Prostate gland (tissue), 2 donors: ENCODE results near the gene UBL4A. TPM values are rescaled to one million over a fixed set of nuclear protein-coding genes. Genes with fewer than 3 reads are reported as not detected.

Experiments
- DNase-seq: peaks from one replicate; pipeline ENCODE4 v3.0.0-alpha.2; 2019; ENCODE audit warnings: low spot score
- H3K27ac ChIP-seq, 2 donors: fragments of 200-600 bp; sonication (generic); 2 replicates each; pipeline ENCODE4 v1.5.1; 2017 to 2019
- H3K27me3 ChIP-seq: fragments of 200-600 bp; sonication (generic); replicated peaks from 2 replicates; pipeline ENCODE4 v1.5.1; 2019; ENCODE audit not compliant: insufficient read depth
- H3K36me3 ChIP-seq, 2 donors: fragments of 200-600 bp; sonication (generic); 1 replicate in 1 of 2; 2 replicates in 1 of 2; pipeline versions ENCODE4 v1.5.1 to v1.8.1; 2017 to 2019
- H3K4me1 ChIP-seq: fragments of 200-600 bp; sonication (generic); replicated peaks from 2 replicates; pipeline ENCODE4 v1.5.1; 2019
- H3K4me3 ChIP-seq, 2 donors: fragments of 200-600 bp; sonication (generic); 2 replicates each; pipeline ENCODE4 v1.5.1; 2017 to 2019
- H3K9me3 ChIP-seq: fragments of 200-600 bp; sonication (generic); 2 replicates; pipeline ENCODE4 v1.5.1; 2017
- CTCF ChIP-seq, 4 experiments: fragments of 200-600 bp in 2 of 4; fragments of 450-650 bp in 2 of 4; sonication (generic) in 2 of 4; IDR thresholded peaks; 1 replicate in 3 of 4; 2 replicates in 1 of 4; pipeline ENCODE4 v1.5.1; 2016 to 2019; ENCODE audit warnings: antibody characterized with exemption in 4 of 4, mild to moderate bottlenecking in 2 of 4, moderate library complexity in 2 of 4
- POLR2A ChIP-seq: fragments of 450-650 bp; IDR thresholded peaks from one replicate; pipeline ENCODE4 v1.6.1; 2016; ENCODE audit warnings: antibody characterized with exemption, mild to moderate bottlenecking
- POLR2AphosphoS5 ChIP-seq: sonication (generic); formaldehyde crosslinking; IDR thresholded peaks from one replicate; pipeline ENCODE4 v1.6.1; 2017; ENCODE audit warnings: antibody characterized with exemption
- WGBS: methylation state at CpG from one replicate; pipeline ENCODE4 v1.1.5; 2018; 5-methylcytosine and 5-hydroxymethylcytosine counted together
- intact Hi-C: fragments of 100-400 bp; cut with DNase I; formaldehyde crosslinking; loops from one replicate; pipeline ENCODE4 v1.14.2; 2022
- total RNA-seq, 2 donors: library from RNA; depleted of rRNA; stranded (reverse); fragments of >200 nt; gene quantifications; one replicate each; pipeline ENCODE4 v1.1.0, GENCODE V29; 2016

UBL4A gene
- total RNA-seq, 2 donors from 2014 or later = 31.9 to 53.7 TPM

GRCh38 chrX:154471839-154472684, 14.4 kb downstream of the UBL4A start:
- TF ChIP-seq POLR2A = no peak
- TF ChIP-seq POLR2AphosphoS5 = no peak
- TF ChIP-seq CTCF (IDR thresholded peaks at IDR 0.05) = no peak

GRCh38 chrX:154470914-154471568, 15.4 kb downstream of the UBL4A start:
- no peak overlapping the region for H3K4me3 ChIP-seq
- WGBS = 84% methylated on average over 9 of the region's 23 CpGs
- no peak for TF ChIP-seq POLR2A
- TF ChIP-seq CTCF (IDR thresholded peaks at IDR 0.05) = no peak
- TF ChIP-seq POLR2AphosphoS5 = no peak
- intact Hi-C loops = no loop called here
- H3K36me3 ChIP-seq = no peaks in the 10 kb centered on the region
- no peak for DNase-seq
- H3K27ac ChIP-seq = no peak overlapping the region
- no peaks in the 10 kb centered on the region for H3K4me1 ChIP-seq
- no peaks in the 10 kb centered on the region for H3K27me3 ChIP-seq
- no peaks in the 10 kb centered on the region for H3K9me3 ChIP-seq

More at GRCh38 chrX:154471839-154472684, 14.4 kb downstream of the UBL4A start:
- H3K27me3 ChIP-seq = no peaks in the 10 kb centered on the region
- H3K4me1 ChIP-seq = no peaks in the 10 kb centered on the region
- H3K9me3 ChIP-seq = no peaks in the 10 kb centered on the region
- 81% methylated on average over 22 of the region's 23 CpGs for WGBS
- no peak overlapping the region for H3K27ac ChIP-seq
- intact Hi-C loops = no loop called here
- H3K4me3 ChIP-seq = no peak overlapping the region
- DNase-seq = no peak
- no peaks in the 10 kb centered on the region for H3K36me3 ChIP-seq

- no peak for DNase-seq
- 91% methylated on average over 13 of the region's 14 CpGs for WGBS
- TF ChIP-seq POLR2A = no peak
- TF ChIP-seq CTCF (IDR thresholded peaks at IDR 0.05) = no peak
- no peak for TF ChIP-seq POLR2AphosphoS5
- Histone ChIP-seq H3K9me3 (no peaks in the 10 kb centered on the region), H3K27me3 (no peaks in the 10 kb centered on the region), H3K27ac (no peak overlapping the region), H3K4me3 (no peak overlapping the region), H3K4me1 (no peaks in the 10 kb centered on the region), H3K36me3 (no peaks in the 10 kb centered on the region)
- intact Hi-C loops = no loop called here
These were observed 16.0 kb downstream of the UBL4A start for GRCh38 chrX:154470434-154470833.

DNA sequence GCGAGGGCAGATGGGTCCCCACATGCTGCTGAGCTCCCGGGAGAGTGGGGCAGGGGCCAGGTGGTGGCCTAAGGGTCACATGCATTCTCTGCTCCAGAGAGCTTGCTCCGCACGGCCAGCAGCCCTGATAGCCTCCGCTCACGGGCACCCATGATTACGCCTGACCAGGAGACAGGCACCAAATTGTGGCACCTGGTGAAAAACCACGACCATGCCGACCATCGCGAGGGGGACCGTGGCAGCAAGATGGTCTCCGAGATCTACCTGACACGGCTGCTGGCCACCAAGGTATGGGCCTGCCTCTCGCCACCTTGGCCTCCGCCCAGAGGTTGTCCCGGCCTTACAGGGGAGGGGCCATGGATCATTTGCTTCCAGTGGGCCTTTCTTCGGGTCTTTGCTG, 16.5 kb downstream of the UBL4A start:
- H3K36me3 ChIP-seq = no peaks in the 10 kb centered on the region
- TF ChIP-seq CTCF (IDR thresholded peaks at IDR 0.05) (no peak), POLR2AphosphoS5 (no peak), POLR2A (no peak)

More for the DNA sequence above, 16.5 kb downstream of the UBL4A start:
- Histone ChIP-seq H3K4me1 (no peaks in the 10 kb centered on the region), H3K4me3 (no peak overlapping the region), H3K27me3 (no peaks in the 10 kb centered on the region), H3K9me3 (no peaks in the 10 kb centered on the region), H3K27ac (no peak overlapping the region)
- WGBS = 86% methylated on average over 10 of the region's 18 CpGs
- DNase-seq = no peak
- intact Hi-C loops = no loop called here
